DOHH2 (cell line): ENCODE data around the gene SEMA5B.

Source experiments
- CTCF ChIP-seq: fragments of 200-600 bp; sonication (generic); IDR thresholded peaks from one replicate; pipeline ENCODE4 v1.5.1; 2014; ENCODE audit warnings: antibody characterized with exemption, mild to moderate bottlenecking, low read depth, low read length; ENCODE audit not compliant: poor library complexity, severe bottlenecking
- EZH2phosphoT487 ChIP-seq: fragments of 200-600 bp; sonication (generic); IDR thresholded peaks from 2 replicates; pipeline ENCODE4 v1.6.1; 2017; ENCODE audit warnings: borderline replicate concordance, mild to moderate bottlenecking, antibody characterized with exemption, low read length, moderate library complexity, mixed read lengths

- no peak for TF ChIP-seq CTCF
- TF ChIP-seq EZH2phosphoT487: no peak
These were observed 99.0 kb downstream of the SEMA5B start for GRCh38 chr3:122928396-122929187.
